ENCODE data around the gene MAP2K5.

The MAP2K5 gene

DNA sequence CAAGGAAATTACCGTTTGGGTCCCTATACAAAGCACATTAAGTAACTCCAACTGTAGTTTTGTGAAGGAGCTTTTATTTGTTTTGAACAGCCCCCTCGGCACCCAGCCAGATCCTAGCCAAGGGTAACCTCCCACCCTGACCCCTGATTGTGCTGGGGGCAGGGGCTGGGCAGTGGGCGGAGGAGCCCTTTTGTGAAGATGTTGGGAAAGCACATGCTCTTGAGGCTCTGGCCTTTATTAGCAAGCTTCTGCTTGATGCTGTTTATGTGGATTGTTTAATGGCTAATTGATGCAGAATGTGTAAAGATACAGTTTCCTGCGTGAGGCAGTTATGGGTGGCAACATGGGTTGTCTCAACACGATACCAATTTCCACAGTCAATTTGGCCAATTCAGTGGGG lies 136.5 kb downstream of the MAP2K5 start:
- no peak for DNase-seq

DNA sequence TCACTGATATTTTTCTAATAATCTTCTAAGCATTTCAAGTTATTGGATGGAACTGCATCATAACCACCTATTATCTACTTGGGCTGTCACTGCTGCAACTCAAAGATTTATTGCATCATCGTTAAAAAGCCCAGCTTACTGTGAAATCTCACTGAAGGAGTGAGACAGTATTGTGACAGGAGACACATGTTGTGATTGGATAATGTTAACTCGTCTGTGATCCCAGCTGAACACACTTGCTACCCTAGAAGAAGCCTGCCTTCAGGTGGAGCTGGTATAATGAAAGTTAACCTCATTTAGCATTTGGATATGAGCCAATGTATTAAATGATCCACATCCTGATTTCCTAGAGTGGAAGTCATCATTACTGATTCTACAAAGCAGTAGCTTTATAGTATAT lies 138.1 kb downstream of the MAP2K5 start:
- no peak for DNase-seq

GRCh38 chr15:67685008-67685599 lies 142.6 kb downstream of the MAP2K5 start:
- peak; percentile 3 to 39 for DNase-seq

GRCh38 chr15:67685716-67686115 lies 143.2 kb downstream of the MAP2K5 start:
- no peak for DNase-seq

DNA sequence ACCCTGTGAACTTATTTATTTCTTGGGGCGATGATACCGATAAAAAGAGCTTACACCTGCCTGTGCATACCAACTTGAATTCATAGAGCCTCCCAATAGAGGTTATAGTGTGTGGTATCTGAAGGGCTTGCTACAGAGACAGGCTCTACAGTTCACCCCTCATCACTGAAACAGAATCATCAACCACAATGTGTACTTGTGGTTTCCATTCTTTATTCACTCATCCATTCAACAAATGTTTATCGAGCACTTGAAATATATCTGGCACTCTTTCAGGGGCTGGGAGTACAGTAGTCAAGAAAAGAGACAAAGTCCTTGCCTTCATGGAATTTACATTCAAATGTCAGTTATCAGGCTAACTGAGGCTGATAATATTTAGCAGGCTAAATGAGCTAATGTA lies 148.4 kb downstream of the MAP2K5 start:
- DNase-seq, result peak; percentile 69 to 75

DNA sequence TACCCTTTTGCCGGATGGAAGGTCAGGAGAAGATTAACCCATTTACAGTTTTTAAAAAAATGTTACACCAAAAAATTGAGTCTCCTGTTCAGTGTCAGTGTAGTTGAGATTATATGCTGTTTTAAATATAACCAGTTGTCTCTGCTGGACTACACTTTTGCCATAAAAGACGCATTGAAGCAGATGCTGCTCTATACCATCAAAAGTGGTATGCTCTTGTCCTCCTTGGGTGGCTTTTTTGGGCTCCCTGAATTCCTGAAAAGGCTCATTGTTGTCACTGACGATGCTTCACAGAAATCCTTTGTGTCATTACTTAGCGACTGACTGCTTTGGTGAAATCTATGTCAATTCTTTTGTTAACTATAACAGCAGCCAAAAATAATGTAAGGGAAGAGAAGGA lies 148.9 kb downstream of the MAP2K5 start:
- peak in 1 of 2 experiments; percentile 27 for DNase-seq

- DNase-seq, result peak in 1 of 2 experiments; percentile 20
Measured at GRCh38 chr15:67692573-67692972, 150.1 kb downstream of the MAP2K5 start.

- no peak for DNase-seq
Measured at GRCh38 chr15:67696087-67696486, 153.6 kb downstream of the MAP2K5 start.

DNA sequence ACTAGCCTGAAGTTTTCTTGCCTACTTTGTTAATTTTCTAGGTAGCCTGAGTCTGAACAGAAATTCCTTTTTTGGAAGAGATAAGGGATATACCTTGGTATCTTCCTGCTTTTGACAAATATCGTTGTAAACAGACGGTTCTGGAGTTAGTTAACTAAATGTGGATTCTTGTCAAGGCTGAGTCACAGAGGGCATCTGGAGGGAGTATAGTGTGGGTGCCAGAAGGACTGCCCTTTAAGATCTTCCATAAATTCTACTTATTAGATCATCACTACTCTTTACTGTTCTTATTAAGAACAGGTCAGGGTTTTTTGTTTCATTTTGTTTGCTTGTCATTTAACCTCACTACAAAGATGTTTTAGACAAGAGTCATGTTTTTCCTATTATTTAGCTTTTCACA lies 157.5 kb downstream of the MAP2K5 start:
- DNase-seq, result no peak

DNA sequence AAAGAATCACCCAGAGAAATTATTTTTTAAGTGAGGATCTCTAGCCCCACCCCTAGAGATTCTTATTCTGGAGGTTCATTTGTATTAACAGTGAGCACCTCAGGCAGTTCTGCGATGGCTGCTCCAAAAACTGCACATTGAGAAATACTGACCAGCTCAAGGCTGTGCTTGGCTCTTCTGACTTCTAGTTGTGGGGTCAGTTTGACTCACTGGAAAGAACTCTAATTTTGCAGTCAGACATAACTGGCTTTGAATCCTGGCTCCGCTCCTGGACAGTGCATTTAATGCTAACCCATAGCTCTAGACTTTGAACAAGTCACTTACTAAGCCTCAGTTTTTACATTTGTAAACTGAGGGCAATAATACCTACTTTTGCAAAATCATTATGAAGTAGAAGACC lies 159.2 kb downstream of the MAP2K5 start:
- DNase-seq, result no peak

DNA sequence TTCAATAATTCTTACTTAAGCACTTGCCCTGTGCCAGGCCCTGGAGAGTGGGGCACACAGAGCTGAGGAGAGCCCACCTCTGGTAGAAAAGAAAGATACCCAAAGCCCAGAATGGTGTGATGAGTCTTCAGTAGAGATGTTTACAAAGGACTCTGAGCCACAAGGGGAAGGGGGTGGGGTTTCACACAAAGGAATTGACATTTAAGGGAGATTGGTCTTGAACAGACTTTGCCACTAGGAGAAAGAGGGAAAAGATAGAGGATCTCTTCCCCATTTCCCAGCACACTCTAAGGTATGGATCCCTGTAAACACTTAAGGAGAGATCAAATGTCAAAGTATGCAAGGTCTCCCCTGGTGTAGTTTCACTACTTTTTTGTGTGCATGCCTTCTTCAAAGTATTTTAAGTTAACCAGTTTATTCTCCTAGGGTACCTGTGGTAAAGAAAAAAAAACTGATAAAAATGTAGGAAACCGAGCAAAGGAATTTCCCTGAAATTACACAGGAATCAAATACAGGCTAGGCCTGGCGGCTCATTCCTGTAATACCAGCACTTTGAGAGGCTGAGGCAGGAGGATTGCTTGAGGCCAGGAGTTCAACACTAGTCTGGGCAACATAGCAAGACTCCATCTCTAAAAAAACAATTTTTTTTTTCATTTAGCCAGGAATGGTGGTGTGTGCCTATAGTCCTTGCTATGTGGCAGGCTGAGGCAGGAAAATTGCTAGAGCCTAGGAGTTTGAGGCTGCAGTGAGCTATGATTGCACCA lies 165.2 kb downstream of the MAP2K5 start:
- DNase-seq, result no peak

DNA sequence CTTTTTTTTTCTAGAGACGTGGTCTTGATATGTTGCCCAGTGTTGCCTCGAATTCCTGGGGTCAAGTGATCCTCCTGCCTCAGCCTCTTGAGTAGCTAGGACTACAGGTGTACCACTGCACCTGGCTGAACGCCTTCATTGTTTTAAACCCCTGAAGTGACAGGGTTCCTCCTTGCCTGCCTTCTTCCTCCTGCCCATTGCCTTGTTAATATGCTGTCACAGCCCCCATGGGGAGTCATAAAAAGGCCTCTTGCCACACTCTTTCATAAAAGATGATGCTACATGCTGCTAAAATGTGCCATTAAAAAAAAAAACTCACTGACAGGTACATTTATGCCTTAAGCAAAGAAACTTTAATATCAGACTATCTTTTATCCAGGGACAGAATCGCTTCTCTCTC lies 166.0 kb downstream of the MAP2K5 start:
- DNase-seq, result no peak

- peak in 1 of 2 experiments; percentile 66 for DNase-seq
Measured at GRCh38 chr15:67715170-67715569, 172.7 kb downstream of the MAP2K5 start.

GRCh38 chr15:67716171-67716570 lies 173.7 kb downstream of the MAP2K5 start:
- DNase-seq, result no peak

GRCh38 chr15:67717776-67718175 lies 175.3 kb downstream of the MAP2K5 start:
- DNase-seq, result no peak

DNA sequence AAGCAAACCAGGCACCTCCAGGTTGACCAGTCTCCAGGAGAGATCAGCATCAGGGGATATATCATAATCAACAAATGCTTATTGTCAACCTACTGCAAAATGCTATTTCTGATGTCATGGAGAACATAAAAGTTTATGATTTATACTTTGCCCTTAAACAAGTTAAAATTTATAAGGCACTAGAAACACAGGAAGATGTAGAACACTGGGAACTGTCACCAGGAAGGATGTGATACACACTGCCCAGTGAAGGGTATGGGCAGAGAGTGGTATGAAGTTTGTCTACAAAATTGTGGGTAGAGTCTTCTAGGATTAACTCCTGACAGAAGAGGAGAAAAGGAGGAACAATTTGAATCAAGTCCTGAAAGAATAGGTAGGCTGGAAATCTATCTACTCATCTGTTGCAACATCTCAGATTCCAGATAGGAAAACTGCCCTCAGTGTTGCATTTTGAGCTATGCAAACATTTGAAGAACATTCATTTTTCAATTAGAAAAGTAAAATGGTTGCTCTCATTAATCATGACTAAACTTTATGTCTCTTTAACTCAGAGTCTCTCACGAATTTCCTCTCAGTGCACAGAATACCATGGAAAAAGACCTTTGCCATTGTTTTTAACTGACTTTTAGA lies 176.9 kb downstream of the MAP2K5 start:
- no peak for DNase-seq

DNA sequence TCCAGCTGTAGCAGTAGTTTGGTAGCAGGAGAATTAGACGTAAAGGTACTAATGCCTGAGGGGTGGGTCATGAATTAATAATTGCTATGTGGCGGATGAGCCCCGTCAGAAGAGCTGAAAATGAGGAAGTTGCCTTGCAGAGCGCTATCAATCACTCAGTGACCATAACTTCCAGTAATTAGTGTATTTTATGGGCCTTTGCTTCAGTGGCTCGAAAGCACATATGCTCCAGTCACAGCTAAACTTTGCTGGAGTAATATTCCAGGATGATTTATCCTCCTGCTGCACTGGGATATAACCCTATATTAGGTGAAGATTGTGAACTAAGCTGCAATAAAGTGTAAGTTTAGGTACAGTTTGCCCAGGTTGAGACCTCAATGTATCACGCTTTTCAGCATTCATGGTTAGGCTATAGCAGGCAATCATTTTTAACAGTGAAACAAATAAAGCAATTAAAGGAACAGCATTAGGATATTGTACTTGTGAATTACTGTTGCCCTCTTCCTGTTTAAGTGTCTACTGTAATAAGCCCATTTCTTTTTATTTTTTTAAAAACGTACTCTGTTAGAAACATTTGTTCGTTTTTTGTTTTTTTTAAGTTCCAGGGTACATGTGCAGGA lies 178.2 kb downstream of the MAP2K5 start:
- peak; percentile 80 to 86 for DNase-seq

GRCh38 chr15:67722030-67722817 lies 179.7 kb downstream of the MAP2K5 start:
- DNase-seq, result no peak

- DNase-seq, result peak; percentile 79 to 84
Measured at GRCh38 chr15:67723294-67724024, 181.0 kb downstream of the MAP2K5 start.

GRCh38 chr15:67724691-67725375 lies 182.3 kb downstream of the MAP2K5 start:
- no peak for DNase-seq

DNA sequence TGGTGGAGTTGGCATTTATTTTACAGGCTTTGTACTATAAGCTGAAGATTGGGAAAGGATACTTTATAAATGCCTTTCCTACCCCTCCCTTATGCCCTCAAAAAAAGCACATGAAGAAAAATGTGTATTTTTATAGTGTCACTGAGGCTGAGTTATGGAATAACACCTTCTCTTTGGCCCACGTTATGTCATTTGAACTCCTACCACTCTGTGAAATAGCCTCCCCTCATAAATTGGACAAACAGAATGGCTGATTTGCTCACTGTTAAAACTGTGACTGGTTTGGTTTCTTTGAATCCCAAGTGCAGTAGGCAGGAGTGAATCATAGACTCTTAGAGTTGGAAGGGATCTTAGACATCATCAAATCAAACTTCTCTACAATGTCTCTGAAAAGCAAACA lies 187.6 kb downstream of the MAP2K5 start:
- DNase-seq, result no peak

Measured in NCI-H526 (cell line).